Caco-2 (cell line): ENCODE results near the gene ACSL1. TPM values are rescaled to one million over a fixed set of nuclear protein-coding genes. Genes with fewer than 3 reads are reported as not detected.

Experiments used
- BruUV-seq: library from RNA; stranded (reverse); fragments of 400-500 nt; replicated peaks from 2 replicates; lab custom pipeline; 2021; lab: Mats Ljungman, UMichigan
- CTCF ChIA-PET: fragments of 300-600 bp; sonication (Branson Sonifier 250); formaldehyde crosslinking; loops from one replicate; lab custom pipeline; 2022; ENCODE audit warnings: antibody characterized with exemption; lab: Charles Lee
- POLR2A ChIA-PET: fragments of 300-600 bp; sonication (Branson Sonifier 250); formaldehyde crosslinking; loops from one replicate; lab custom pipeline; 2022; ENCODE audit warnings: antibody characterized with exemption; lab: Charles Lee
- DNase-seq, 2 experiments: peaks; one replicate each; pipeline versions ENCODE4 v3.0.0 to v3.0.0-alpha.2; 2020 to 2022
- H3K27me3 ChIP-seq: replicated peaks from 2 replicates; pipeline ENCODE4 v1.6.0; 2011; ENCODE audit warnings: low read length; ENCODE audit not compliant: control insufficient read depth, insufficient read depth
- H3K36me3 ChIP-seq: 2 replicates; pipeline ENCODE4 v1.5.1; 2011; ENCODE audit warnings: low read length; ENCODE audit not compliant: control insufficient read depth, insufficient read depth
- H3K4me1 ChIP-seq: fragments of 250-450 bp; sonication (Bioruptor Pico); 2 replicates; pipeline ENCODE4 v1.5.1; 2020; ENCODE audit warnings: mild to moderate bottlenecking
- H3K4me3 ChIP-seq: 2 replicates; pipeline ENCODE4 v1.5.1; 2011; ENCODE audit warnings: low read depth, mild to moderate bottlenecking, control low read depth, low read length
- H3K9me3 ChIP-seq: fragments of 250-450 bp; sonication (Bioruptor Pico); 2 replicates; pipeline ENCODE4 v1.5.1; 2020; ENCODE audit warnings: mild to moderate bottlenecking, moderate library complexity
- H3K27ac Mint-ChIP-seq: one replicate; pipeline ENCODE4 v1.8.0; 2022; ENCODE audit warnings: mixed read lengths; ENCODE audit not compliant: unreplicated experiment
- H3K27me3 Mint-ChIP-seq: one replicate; pipeline ENCODE4 v1.8.0; 2022; ENCODE audit warnings: mixed read lengths; ENCODE audit not compliant: insufficient read depth, unreplicated experiment
- H3K36me3 Mint-ChIP-seq: one replicate; pipeline ENCODE4 v1.8.0; 2022; ENCODE audit warnings: mild to moderate bottlenecking, mixed read lengths; ENCODE audit not compliant: insufficient read depth, unreplicated experiment
- H3K4me1 Mint-ChIP-seq: one replicate; pipeline ENCODE4 v1.8.0; 2022; ENCODE audit warnings: low read depth, mixed read lengths; ENCODE audit not compliant: unreplicated experiment
- H3K4me3 Mint-ChIP-seq: one replicate; pipeline ENCODE4 v1.8.0; 2022; ENCODE audit warnings: mild to moderate bottlenecking, moderate library complexity, mixed read lengths; ENCODE audit not compliant: unreplicated experiment
- H3K9me3 Mint-ChIP-seq: one replicate; pipeline ENCODE4 v1.8.0; 2022; ENCODE audit warnings: mixed read lengths; ENCODE audit not compliant: unreplicated experiment
- CTCF ChIP-seq, 2 experiments: fragments of 200-600 bp in 1 of 2; IDR thresholded peaks; 1 replicate in 1 of 2; 2 replicates in 1 of 2; pipeline versions ENCODE4 v1.5.1 to v1.8.0; 2011 to 2022; ENCODE audit warnings: antibody characterized with exemption in 1 of 2, control low read depth in 1 of 2, inconsistent platforms in 1 of 2, low read depth in 1 of 2, low read length in 1 of 2, mild to moderate bottlenecking in 1 of 2, moderate library complexity in 1 of 2; ENCODE audit not compliant: insufficient read depth in 1 of 2, severe bottlenecking in 1 of 2, unreplicated experiment in 1 of 2
- intact Hi-C: fragments of 100-400 bp; cut with micrococcal nuclease; formaldehyde crosslinking; loops from one replicate; pipeline ENCODE4 v1.10.0; 2022; ENCODE audit not compliant: unreplicated experiment
- total RNA-seq: library from RNA; stranded (reverse); gene quantifications from 2 replicates; pipeline ENCODE4 v1.2.3, GENCODE V29; 2022

Gene ACSL1
- total RNA-seq, 1 experiment from 2014 or later = 100 TPM

GRCh38 chr4:184802697-184803015, 23.1 kb downstream of the ACSL1 start:
- Mint-ChIP-seq H3K9me3 (no peaks in the 10 kb centered on the region), H3K27ac (no peak overlapping the region), H3K27me3 (no peaks in the 10 kb centered on the region), H3K36me3 (peaks cover 8% of the 10 kb centered on the region), H3K4me1 (peaks cover 17% of the 10 kb centered on the region), H3K4me3 (no peak overlapping the region)
- Histone ChIP-seq H3K9me3 (no peaks in the 10 kb centered on the region), H3K4me3 (no peak overlapping the region), H3K4me1 (no peaks in the 10 kb centered on the region), H3K27me3 (no peaks in the 10 kb centered on the region), H3K36me3 (no peaks in the 10 kb centered on the region)
- BruUV-seq = no TSS peak
- ChIA-PET CTCF (interaction anchor here (1.3 kb wide), 1 partner anchor 12 kb away, joined by 3 read pairs; no protein-coding TSS in a partner anchor), POLR2A (no interaction called here)
- intact Hi-C loops = no loop called here
- DNase-seq = no peak
- no peak for TF ChIP-seq CTCF (IDR thresholded peaks at IDR 0.05; ENCODE audit: insufficient read depth in 1 of 2, low read depth in 1 of 2, low read length in 1 of 2, severe bottlenecking in 1 of 2, unreplicated experiment in 1 of 2)

- TF ChIP-seq CTCF (IDR thresholded peaks at IDR 0.05; ENCODE audit: insufficient read depth in 1 of 2, low read depth in 1 of 2, low read length in 1 of 2, severe bottlenecking in 1 of 2, unreplicated experiment in 1 of 2) = no peak
- CTCF ChIA-PET = no interaction called here
- Mint-ChIP-seq H3K27ac (no peak overlapping the region), H3K9me3 (no peaks in the 10 kb centered on the region), H3K27me3 (no peaks in the 10 kb centered on the region), H3K36me3 (peaks cover 14% of the 10 kb centered on the region), H3K4me3 (no peak overlapping the region), H3K4me1 (peaks cover 15% of the 10 kb centered on the region)
- Histone ChIP-seq H3K9me3 (no peaks in the 10 kb centered on the region), H3K4me1 (no peaks in the 10 kb centered on the region), H3K36me3 (no peaks in the 10 kb centered on the region), H3K27me3 (no peaks in the 10 kb centered on the region), H3K4me3 (no peak overlapping the region)
- POLR2A ChIA-PET = no interaction called here
- intact Hi-C loops = no loop called here
- no TSS peak for BruUV-seq
- no peak for DNase-seq
Observed at GRCh38 chr4:184801781-184802696, 23.7 kb downstream of the ACSL1 start.

- Histone ChIP-seq H3K27me3 (no peaks in the 10 kb centered on the region), H3K36me3 (no peaks in the 10 kb centered on the region), H3K9me3 (no peaks in the 10 kb centered on the region), H3K4me3 (no peak overlapping the region), H3K4me1 (no peaks in the 10 kb centered on the region)
- no peak for DNase-seq
- ChIA-PET POLR2A (no interaction called here), CTCF (no interaction called here)
- no peak for TF ChIP-seq CTCF (IDR thresholded peaks at IDR 0.05; ENCODE audit: insufficient read depth in 1 of 2, low read depth in 1 of 2, low read length in 1 of 2, severe bottlenecking in 1 of 2, unreplicated experiment in 1 of 2)
- no peaks in the 10 kb centered on the region for H3K9me3 Mint-ChIP-seq
- H3K36me3 Mint-ChIP-seq = peaks cover 32% of the 10 kb centered on the region
- BruUV-seq = no TSS peak
- H3K27me3 Mint-ChIP-seq = no peaks in the 10 kb centered on the region
- H3K4me1 Mint-ChIP-seq = peaks cover 1% of the 10 kb centered on the region
- intact Hi-C loops = no loop called here
- no peak overlapping the region for H3K4me3 Mint-ChIP-seq
- H3K27ac Mint-ChIP-seq = no peak overlapping the region
Observed at GRCh38 chr4:184798504-184798903, 27.3 kb downstream of the ACSL1 start.
